HG02623 (cell line): Measurements from ENCODE around the gene SPTBN2.
"Not testable (repeated sequence)": the region's sequence is repeated elsewhere in the genome, so short reads cannot be mapped to it uniquely, and the experiment has no call there.

ENCODE experiments used
- ATAC-seq: cut with Tn5 transposase; IDR thresholded peaks from one replicate; pipeline ENCODE4 v1.9.1; 2021; ENCODE audit warnings: moderate library complexity; ENCODE audit not compliant: unreplicated experiment

Gene SPTBN2

DNA sequence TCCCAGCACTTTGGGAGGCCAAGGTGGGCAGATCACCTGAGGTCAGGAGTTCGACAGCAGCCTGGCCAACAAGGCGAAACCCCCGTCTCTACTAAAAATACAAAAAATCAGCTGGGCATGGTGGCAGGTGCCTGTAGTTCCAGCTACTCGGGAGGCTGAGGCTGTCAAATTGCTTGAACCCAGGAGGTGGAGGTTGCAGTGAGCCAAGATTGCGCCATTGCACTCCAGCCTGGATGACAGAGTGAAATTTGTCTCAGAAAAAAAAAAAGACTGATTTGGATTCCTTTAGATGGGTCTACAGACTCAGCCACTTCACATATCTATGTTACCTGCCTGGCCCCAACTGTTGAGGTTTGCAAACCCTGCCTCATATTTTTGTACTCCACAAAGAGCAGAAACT lies 4.8 kb downstream of the SPTBN2 start:
- ATAC-seq = not testable (repeated sequence)

DNA sequence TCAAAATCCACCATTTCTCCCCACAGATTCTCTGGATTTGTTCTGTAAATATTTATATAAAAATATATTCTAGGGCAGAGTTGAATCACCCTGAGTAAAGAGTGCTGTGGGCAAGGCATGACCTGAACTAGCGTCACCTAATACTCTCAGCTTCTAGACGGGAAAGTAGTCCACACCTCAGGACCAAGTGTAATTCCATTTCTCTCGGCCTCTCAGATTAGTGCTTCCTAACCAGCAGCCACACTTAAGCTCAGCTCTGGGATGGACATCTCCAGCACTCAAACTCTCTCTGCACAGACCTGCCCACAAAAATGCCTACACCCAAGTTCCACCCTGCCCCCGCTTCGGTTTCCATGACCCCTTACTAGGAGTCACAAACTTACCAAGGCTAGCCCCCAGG lies 5.3 kb downstream of the SPTBN2 start:
- ATAC-seq = no peak

DNA sequence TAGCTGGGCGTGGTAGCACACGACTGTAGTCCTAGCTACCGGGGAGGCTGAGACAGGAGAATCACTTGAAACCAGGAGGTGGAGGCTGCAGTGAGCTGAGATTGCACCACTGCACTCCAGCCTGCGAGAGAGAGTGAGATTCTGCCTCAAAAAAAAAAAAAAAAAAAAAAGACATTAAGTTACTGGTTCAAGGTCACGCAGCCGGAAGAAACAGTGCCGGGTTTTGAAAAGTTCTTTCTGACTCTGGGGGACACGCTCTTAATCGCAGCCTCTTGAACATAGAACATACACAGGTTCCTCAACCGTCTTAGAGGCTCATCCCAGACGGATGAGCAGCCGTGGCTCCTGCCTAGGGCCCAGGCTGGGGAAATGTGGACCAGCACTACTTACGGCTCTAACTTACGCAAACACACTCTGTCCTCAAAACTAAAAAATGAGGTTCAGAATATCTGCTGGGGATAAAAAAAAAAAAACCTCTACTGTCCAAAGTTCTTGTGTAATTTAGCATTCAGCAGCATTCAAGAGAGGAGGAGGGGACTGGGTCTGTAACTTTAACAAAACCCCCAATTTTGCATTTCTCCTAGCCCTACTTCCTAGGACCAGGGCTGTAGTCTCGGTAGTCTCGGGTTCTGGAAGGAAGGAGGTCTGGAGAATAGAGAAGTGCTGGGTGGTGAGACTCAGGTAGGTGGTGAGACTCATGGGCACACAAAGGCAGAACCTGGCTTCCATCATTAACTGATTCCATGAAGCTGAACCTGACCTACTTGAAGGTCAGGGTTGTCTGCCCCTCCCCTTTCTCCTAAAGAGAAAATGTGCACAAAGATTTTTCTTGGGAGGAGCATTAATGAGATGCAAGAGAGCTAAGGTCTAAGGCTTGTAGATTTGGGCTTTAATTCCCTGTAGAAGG lies 6.0 kb downstream of the SPTBN2 start:
- ATAC-seq = no peak

DNA sequence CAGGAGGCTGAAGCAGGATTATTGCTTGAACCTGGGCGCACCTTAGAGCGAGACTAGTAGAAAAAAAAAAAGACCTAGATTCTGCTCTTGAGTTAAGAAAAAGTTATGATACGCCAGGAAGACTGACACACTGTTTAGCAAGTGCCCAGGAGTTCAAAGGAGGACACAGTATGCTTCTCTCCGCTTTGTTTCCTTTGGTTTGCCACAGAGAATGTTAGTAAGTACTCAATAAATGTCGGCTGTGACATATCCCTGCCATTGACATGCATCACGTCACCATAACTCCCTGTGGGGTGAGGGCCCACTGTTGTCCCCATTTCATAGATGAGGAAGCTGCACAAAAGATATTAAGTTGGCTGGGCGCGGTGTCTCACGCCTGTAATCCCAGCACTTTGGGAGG lies 7.1 kb downstream of the SPTBN2 start:
- ATAC-seq = no peak

DNA sequence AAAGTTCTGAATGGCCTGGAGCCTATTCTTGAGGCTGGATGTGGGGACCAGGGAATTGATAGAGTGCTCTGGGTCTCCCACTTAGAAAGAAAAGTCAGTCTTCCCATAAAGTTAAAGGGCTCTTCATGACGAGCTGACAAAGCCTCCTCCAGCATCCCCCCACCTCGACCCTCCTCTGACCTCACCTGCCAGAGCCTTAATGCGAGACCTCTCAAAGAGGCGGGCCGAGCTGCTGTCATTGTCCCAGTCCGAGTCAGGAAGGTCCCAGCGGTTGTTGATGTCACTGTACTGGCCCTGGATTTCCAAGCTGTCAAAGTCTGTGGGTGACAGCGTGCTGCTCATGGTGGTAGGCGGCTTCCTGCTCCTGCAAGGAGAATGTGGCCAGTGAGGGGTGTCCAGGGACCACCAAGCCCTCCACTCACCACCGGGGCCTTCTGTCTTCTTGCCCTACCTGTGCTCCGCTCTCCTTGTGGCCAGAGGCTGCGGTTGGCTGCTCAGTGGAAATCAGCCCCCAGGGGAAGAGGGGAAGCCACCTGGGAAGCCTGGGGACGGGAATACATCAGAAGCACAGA lies 8.0 kb downstream of the SPTBN2 start:
- ATAC-seq = no peak

- no peak for ATAC-seq
Observed at GRCh38 chr11:66720223-66720898, 8.7 kb downstream of the SPTBN2 start.

- ATAC-seq = no peak
Observed at GRCh38 chr11:66719111-66719872, 9.7 kb downstream of the SPTBN2 start.

DNA sequence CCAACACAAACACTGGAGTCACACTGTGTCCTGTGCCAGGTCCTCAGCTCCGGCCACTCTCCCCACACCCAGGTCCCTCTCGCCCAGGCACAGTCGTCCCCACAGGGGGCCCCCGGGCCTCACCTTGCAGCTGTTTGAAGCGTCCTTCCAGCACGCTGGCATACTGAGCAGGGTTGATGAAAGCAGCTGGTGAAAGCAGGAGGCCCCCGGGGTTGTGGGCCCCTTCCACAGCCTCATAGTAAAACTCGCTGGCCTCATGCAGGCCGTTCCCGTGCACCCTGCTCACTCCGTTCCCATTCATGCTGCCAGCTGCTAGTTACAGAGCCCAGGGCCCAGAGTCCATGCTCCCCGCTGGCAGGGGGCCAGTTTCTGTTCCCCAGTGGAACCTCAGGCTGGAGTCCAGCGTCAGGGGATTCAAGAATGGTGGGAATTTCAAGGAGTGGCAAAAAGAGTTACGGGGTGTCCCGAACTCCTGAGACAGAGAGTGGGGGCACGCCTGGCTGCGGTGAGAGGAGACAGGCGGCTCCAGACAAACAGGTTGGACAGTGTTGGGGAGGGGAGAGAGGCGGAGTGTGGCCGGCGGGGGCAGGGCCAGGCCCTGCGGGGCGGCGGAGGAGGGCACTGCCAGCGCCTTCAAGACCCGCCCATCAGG lies 10.6 kb downstream of the SPTBN2 start:
- ATAC-seq = no peak

DNA sequence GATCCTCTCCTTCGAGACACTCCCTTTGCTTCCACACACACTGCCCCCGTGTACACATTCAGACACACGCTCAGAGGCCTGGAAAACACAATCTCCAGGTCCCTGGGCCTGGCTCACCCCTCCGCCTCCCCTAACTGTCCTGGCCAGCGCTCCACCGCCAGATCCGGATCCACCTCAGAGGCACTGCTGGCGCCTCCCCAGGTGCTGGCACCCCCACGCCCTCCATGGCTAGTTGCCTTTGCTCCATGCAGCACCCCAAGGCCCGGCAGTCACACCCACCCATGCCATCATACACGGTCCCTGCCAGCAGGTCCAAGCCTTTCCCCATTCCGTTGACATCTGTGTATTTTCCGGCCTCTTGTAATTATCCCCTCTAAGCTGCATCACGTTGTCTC lies 11.1 kb downstream of the SPTBN2 start:
- ATAC-seq = no peak

- ATAC-seq = no peak
Observed at GRCh38 chr11:66716996-66717395, 12.0 kb downstream of the SPTBN2 start.

- no peak for ATAC-seq
Observed at GRCh38 chr11:66715346-66716085, 13.5 kb downstream of the SPTBN2 start.

- no peak for ATAC-seq
Observed at GRCh38 chr11:66713746-66714480, 15.1 kb downstream of the SPTBN2 start.

GRCh38 chr11:66710384-66710930 lies 18.6 kb downstream of the SPTBN2 start:
- no peak for ATAC-seq

DNA sequence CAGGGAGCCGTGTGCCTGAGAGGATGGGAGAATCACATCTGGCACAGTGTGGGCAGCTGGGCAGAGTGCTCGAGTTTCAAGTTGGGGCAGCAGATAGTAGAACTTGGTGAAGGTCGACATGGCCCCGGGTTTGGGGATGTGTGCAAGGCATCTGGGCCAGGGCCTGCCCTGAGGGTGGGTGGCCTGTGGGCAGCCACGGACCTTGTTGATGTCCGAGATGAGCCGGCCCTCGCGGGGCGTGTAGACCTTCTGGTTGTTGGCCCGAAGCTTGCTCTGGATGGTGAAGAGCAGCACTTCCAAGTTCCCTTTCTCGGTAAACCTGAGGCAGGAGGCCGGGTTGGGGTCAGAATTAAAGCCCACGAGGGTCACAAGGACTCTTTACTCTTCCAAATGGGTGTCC lies 20.3 kb downstream of the SPTBN2 start:
- ATAC-seq = no peak

- no peak for ATAC-seq
Observed at GRCh38 chr11:66708094-66708493, 20.9 kb downstream of the SPTBN2 start.

DNA sequence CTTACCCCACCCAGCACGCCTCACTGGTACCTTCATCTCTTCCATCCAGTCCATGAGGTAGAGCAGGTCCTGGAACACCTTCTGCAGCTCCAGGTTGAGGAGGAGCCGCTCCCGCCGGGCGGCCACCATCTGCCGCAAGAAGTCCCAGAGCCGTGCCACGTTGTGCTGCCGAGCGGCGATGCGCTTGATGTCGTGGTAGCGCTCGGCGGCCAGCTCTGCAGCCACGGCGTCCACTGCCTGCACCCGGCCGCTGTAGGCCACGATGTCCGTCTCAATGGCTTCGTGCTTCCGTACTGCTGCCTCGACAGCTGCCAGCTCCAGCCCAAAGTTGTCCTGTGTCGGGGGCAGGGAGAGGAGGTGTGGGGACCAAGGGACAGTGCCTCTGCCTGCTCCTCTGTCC lies 21.5 kb downstream of the SPTBN2 start:
- ATAC-seq = no peak

DNA sequence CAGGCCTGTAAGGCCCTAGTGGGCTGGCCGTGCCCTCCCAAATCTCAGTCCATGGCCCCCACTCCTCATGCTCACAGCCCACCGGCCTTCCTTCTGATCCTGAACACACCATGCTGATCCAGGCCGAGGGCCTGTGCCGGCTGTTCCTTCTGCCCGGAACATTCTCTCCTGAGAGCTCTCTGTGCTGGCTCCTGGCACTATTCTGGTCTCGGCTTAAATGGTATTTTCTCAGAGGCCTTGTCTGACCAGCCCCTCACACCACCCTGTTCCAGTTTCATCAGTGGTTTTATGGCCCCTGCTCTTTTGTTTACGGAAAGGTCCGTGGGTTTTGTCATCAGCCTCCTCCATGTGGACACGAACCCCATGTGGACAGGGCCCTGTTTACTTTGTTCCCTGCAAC lies 22.0 kb downstream of the SPTBN2 start:
- ATAC-seq = no peak

- ATAC-seq = no peak
Observed at GRCh38 chr11:66705587-66706335, 23.3 kb downstream of the SPTBN2 start.
